Neural cell (in vitro differentiated cells): ENCODE measurements around the gene ANKRD37. TPM values are rescaled to one million over a fixed set of nuclear protein-coding genes. Genes with fewer than 3 reads are reported as not detected.

Experiments used
- H2AFZ ChIP-seq: fragments of 200-600, 300-800 bp; sonication (generic), shearing (Covaris generic); 2 replicates; pipeline ENCODE4 v1.6.0; 2014; ENCODE audit warnings: low read depth, mild to moderate bottlenecking, antibody characterized with exemption, low read length, moderate library complexity
- H3F3A ChIP-seq: fragments of 200-600 bp; shearing (Covaris generic); 2 replicates; pipeline ENCODE4 v1.6.1; 2016; ENCODE audit warnings: mild to moderate bottlenecking, moderate library complexity, mixed read lengths, antibody characterized with exemption, low read length; ENCODE audit not compliant: insufficient read depth, poor library complexity, severe bottlenecking
- H3K27ac ChIP-seq: fragments of 200-600, 300-800 bp; sonication (generic), shearing (Covaris generic); 2 replicates; pipeline ENCODE4 v1.5.1; 2014; ENCODE audit warnings: mild to moderate bottlenecking, low read length, moderate library complexity
- H3K27me3 ChIP-seq: fragments of 300-800, 200-600 bp; sonication (generic), shearing (Covaris generic); 2 replicates; pipeline ENCODE4 v1.6.0; 2014; ENCODE audit warnings: mild to moderate bottlenecking, low read depth, low read length, moderate library complexity; ENCODE audit not compliant: insufficient read depth
- H3K36me3 ChIP-seq: fragments of 300-800, 200-600 bp; sonication (generic), shearing (Covaris generic); 2 replicates; pipeline ENCODE4 v1.5.1; 2014; ENCODE audit warnings: mild to moderate bottlenecking, antibody characterized with exemption, low read length, moderate library complexity; ENCODE audit not compliant: insufficient read depth
- H3K4me2 ChIP-seq: fragments of 300-800, 200-600 bp; sonication (generic), shearing (Covaris generic); 2 replicates; pipeline ENCODE4 v1.6.0; 2014; ENCODE audit warnings: mild to moderate bottlenecking, low read length
- H3K4me3 ChIP-seq: fragments of 300-800, 200-600 bp; sonication (generic), shearing (Covaris generic); 2 replicates; pipeline ENCODE4 v1.5.1; 2014; ENCODE audit warnings: mild to moderate bottlenecking, low read length, moderate library complexity
- H3K79me2 ChIP-seq: fragments of 200-600 bp; shearing (Covaris generic); replicated peaks from 2 replicates; pipeline ENCODE4 v1.6.0; 2014; ENCODE audit warnings: mild to moderate bottlenecking, low read length, moderate library complexity; ENCODE audit not compliant: insufficient read depth
- H3K9ac ChIP-seq: fragments of 300-800, 200-600 bp; sonication (generic), shearing (Covaris generic); 2 replicates; pipeline ENCODE4 v1.6.1; 2016; ENCODE audit warnings: mild to moderate bottlenecking, low read length, mixed read lengths
- H3K9me2 ChIP-seq: fragments of 200-600 bp; shearing (Covaris generic); 2 replicates; pipeline ENCODE4 v1.6.1; 2016; ENCODE audit warnings: mild to moderate bottlenecking, low read length, mixed read lengths; ENCODE audit not compliant: insufficient read depth
- H3K9me3 ChIP-seq: fragments of 200-600, 300-800 bp; sonication (generic), shearing (Covaris generic); 2 replicates; pipeline ENCODE4 v1.6.1; 2016; ENCODE audit warnings: mild to moderate bottlenecking, mixed run types, low read length, moderate library complexity, mixed read lengths
- H4K20me1 ChIP-seq: fragments of 200-600 bp; shearing (Covaris generic); 2 replicates; pipeline ENCODE4 v1.6.1; 2016; ENCODE audit warnings: mild to moderate bottlenecking, mixed run types; ENCODE audit not compliant: insufficient read depth
- EP300 ChIP-seq: fragments of 450-650 bp; conservative IDR thresholded peaks from 2 replicates; pipeline ENCODE4 v1.6.1; 2014; ENCODE audit warnings: antibody characterized with exemption, mild to moderate bottlenecking, moderate library complexity; ENCODE audit not compliant: poor library complexity, severe bottlenecking
- EZH2 ChIP-seq: fragments of 200-600, 300-800 bp; shearing (Covaris generic), sonication (generic); IDR thresholded peaks from 2 replicates; pipeline ENCODE4 v1.6.1; 2014; ENCODE audit warnings: antibody characterized with exemption, low read length, borderline replicate concordance, mild to moderate bottlenecking; ENCODE audit not compliant: insufficient read depth, poor library complexity, severe bottlenecking
- MXI1 ChIP-seq: fragments of 450-650 bp; conservative IDR thresholded peaks from 2 replicates; pipeline ENCODE4 v1.6.1; 2014; ENCODE audit warnings: antibody characterized with exemption, mild to moderate bottlenecking; ENCODE audit not compliant: poor library complexity, severe bottlenecking
- POLR2AphosphoS5 ChIP-seq: IDR thresholded peaks from 2 replicates; pipeline ENCODE4 v1.6.1; 2012
- RAD21 ChIP-seq: fragments of 450-650 bp; conservative IDR thresholded peaks from 2 replicates; pipeline ENCODE4 v1.6.1; 2014; ENCODE audit warnings: antibody characterized with exemption, mild to moderate bottlenecking, moderate library complexity
- REST ChIP-seq: IDR thresholded peaks from 2 replicates; pipeline ENCODE4 v1.6.1; 2012; ENCODE audit warnings: borderline replicate concordance
- SMC3 ChIP-seq: fragments of 450-650 bp; conservative IDR thresholded peaks from 2 replicates; pipeline ENCODE4 v1.6.1; 2014; ENCODE audit warnings: antibody characterized with exemption, mild to moderate bottlenecking, moderate library complexity; ENCODE audit not compliant: poor library complexity
- TAF1 ChIP-seq: IDR thresholded peaks from 2 replicates; pipeline ENCODE4 v1.6.1; 2012; ENCODE audit warnings: low read depth
- polyA plus RNA-seq: library from polyadenylated mRNA; depleted of rRNA; stranded (reverse); fragments of >200 nt; gene quantifications from 2 replicates; pipeline ENCODE4 v1.2.3, GENCODE V29; 2014
- TF ChIP-seq, protein P1 (sequence below): fragments of 450-650 bp; IDR thresholded peaks from 2 replicates; pipeline ENCODE4 v1.5.1; 2014; ENCODE audit warnings: antibody characterized with exemption, mild to moderate bottlenecking, moderate library complexity; ENCODE audit not compliant: poor library complexity, severe bottlenecking

Gene ANKRD37
- polyA plus RNA-seq, 1 donor from 2014 or later: 2.6 TPM

DNA sequence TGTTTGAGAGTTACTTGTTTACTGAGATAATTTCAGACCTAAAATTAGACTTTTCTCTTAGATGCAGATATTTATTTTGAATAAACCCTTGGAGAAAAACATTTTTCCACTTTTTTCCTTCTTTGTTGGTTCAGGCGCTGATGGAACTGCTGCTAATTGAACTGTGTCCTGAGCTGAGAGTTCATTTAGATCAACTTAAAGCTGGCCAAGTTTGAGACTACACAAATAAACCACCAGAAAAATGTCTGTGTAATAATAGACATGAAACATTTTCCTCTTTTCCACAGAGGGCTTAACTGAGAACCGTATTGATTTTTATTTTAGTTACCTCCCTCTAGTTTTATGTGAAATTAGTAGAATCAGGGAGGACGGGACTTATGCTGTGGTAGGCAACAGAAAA lies 33.4 kb upstream of the ANKRD37 start:
- no peaks in the 10 kb centered on the region for H3K36me3 ChIP-seq
- no peaks in the 10 kb centered on the region for H3F3A ChIP-seq
- H4K20me1 ChIP-seq: no peaks in the 10 kb centered on the region
- no peak overlapping the region for H2AFZ ChIP-seq
- H3K4me3 ChIP-seq: no peak overlapping the region
- TF ChIP-seq TAF1 (no peak), RAD21 (no peak), POLR2AphosphoS5 (no peak), MXI1 (no peak), REST (no peak), EP300 (no peak), SMC3 (no peak)
- TF ChIP-seq, protein P1, sequence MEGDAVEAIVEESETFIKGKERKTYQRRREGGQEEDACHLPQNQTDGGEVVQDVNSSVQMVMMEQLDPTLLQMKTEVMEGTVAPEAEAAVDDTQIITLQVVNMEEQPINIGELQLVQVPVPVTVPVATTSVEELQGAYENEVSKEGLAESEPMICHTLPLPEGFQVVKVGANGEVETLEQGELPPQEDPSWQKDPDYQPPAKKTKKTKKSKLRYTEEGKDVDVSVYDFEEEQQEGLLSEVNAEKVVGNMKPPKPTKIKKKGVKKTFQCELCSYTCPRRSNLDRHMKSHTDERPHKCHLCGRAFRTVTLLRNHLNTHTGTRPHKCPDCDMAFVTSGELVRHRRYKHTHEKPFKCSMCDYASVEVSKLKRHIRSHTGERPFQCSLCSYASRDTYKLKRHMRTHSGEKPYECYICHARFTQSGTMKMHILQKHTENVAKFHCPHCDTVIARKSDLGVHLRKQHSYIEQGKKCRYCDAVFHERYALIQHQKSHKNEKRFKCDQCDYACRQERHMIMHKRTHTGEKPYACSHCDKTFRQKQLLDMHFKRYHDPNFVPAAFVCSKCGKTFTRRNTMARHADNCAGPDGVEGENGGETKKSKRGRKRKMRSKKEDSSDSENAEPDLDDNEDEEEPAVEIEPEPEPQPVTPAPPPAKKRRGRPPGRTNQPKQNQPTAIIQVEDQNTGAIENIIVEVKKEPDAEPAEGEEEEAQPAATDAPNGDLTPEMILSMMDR: no peak
- H3K27ac ChIP-seq: no peak overlapping the region
- H3K27me3 ChIP-seq: no peaks in the 10 kb centered on the region
- H3K9ac ChIP-seq: no peak overlapping the region
- H3K9me3 ChIP-seq: no peaks in the 10 kb centered on the region
- no peaks in the 10 kb centered on the region for H3K9me2 ChIP-seq
- no peak overlapping the region for H3K4me2 ChIP-seq
- no peaks in the 10 kb centered on the region for H3K79me2 ChIP-seq

DNA sequence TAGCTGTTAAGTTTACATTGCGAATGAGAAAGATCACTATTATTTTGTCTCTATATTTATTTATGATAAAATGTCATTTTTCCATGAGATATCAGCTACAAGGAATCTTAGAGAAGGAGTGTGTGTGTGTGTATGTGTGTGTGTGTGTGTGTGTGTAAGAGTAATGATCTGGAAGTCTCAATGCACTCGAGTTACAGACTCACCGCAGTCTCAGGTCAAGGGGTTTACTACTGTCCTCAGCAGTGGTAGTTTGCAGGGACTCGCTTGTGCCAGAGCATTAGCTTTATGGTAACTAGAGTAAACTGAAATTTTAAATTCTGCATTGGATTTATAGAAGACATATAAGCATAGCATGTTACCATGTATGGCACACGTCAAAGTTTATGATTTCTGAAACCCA lies 31.8 kb upstream of the ANKRD37 start:
- no peak overlapping the region for H3K4me2 ChIP-seq
- H3K9me2 ChIP-seq: no peaks in the 10 kb centered on the region
- H3K27ac ChIP-seq: no peak overlapping the region
- H3K9me3 ChIP-seq: no peaks in the 10 kb centered on the region
- no peak overlapping the region for H3K9ac ChIP-seq
- no peak overlapping the region for H2AFZ ChIP-seq
- H3K4me3 ChIP-seq: no peak overlapping the region
- no peaks in the 10 kb centered on the region for H3K27me3 ChIP-seq
- no peak for TF ChIP-seq POLR2AphosphoS5
- no peak for TF ChIP-seq RAD21
- no peak for TF ChIP-seq MXI1
- TF ChIP-seq TAF1: no peak
- TF ChIP-seq REST: no peak
- TF ChIP-seq EZH2: no peak
- no peak for TF ChIP-seq EP300
- TF ChIP-seq, protein P1: no peak
- TF ChIP-seq SMC3: no peak
- no peaks in the 10 kb centered on the region for H3K36me3 ChIP-seq
- H3K79me2 ChIP-seq: no peaks in the 10 kb centered on the region
- no peaks in the 10 kb centered on the region for H3F3A ChIP-seq
- H4K20me1 ChIP-seq: no peaks in the 10 kb centered on the region
